NT2/D1 (cell line): ENCODE data around the gene SFN.

ENCODE experiments used
- SUZ12 ChIP-seq: IDR thresholded peaks from 2 replicates; pipeline ENCODE4 v1.6.1; 2011; ENCODE audit not compliant: insufficient read length, insufficient read depth; ENCODE audit errors: extremely low read depth
- YY1 ChIP-seq: IDR thresholded peaks from 2 replicates; pipeline ENCODE4 v1.6.1; 2011; ENCODE audit not compliant: insufficient read length, insufficient read depth
- ZNF274 ChIP-seq: IDR thresholded peaks from 2 replicates; pipeline ENCODE4 v1.6.1; 2011; ENCODE audit warnings: mild to moderate bottlenecking, low read depth, low read length

DNA sequence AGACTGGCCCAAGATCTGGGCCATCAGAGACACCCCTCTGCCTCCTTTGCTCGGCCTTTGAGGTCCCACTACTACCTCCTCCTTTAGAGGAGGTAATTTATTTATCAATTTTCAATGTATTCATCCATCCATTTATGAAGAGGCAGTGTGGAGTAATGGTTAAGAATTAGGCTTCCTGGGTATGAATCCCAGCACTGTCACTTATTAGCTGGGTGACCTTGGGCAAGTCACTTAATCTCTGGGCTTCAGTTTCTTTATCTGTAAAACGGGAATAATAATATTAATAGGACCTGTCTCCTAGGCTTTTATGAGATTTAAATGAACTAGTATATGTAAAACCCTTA, 49.2 kb downstream of the SFN start:
- TF ChIP-seq YY1 = no peak
- no peak for TF ChIP-seq ZNF274
- no peak for TF ChIP-seq SUZ12
